Testis (tissue), 2 donors: ENCODE data around the gene VSNL1.

Experiments used
- POLR2A ChIP-seq: fragments of 450-650 bp; IDR thresholded peaks from one replicate; pipeline ENCODE4 v1.6.1; 2017; ENCODE audit warnings: antibody characterized with exemption, mild to moderate bottlenecking, moderate library complexity
- TF ChIP-seq, protein P1 (sequence below), 3 experiments: fragments of 450-650 bp in 2 of 3; fragments of 200-600 bp in 1 of 3; sonication (generic) in 1 of 3; IDR thresholded peaks; one replicate each; pipeline ENCODE4 v1.5.1; 2016 to 2019; ENCODE audit warnings: antibody characterized with exemption in 3 of 3, mild to moderate bottlenecking in 2 of 3, moderate library complexity in 1 of 3

DNA sequence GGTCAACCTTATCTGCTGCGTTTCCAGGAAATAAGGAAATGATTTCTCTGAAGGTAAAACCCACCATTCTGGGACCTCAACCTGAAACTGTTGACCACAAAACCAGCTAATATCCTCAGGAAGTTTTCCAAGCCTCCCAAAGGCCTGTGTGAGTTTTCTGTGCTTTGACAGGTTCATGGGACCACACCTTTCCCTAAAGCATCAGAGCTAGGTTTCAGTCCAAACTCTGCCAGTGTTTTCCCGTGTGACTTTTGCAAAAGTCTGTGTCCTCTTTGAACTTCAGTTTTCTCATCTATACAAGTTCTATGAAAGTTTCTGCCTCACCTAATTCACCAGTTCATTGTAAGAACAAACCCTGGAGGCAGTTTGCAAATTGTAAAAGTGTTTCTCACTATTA is 39.8 kb downstream of the VSNL1 start:
- TF ChIP-seq POLR2A, result no peak
- TF ChIP-seq, protein P1, sequence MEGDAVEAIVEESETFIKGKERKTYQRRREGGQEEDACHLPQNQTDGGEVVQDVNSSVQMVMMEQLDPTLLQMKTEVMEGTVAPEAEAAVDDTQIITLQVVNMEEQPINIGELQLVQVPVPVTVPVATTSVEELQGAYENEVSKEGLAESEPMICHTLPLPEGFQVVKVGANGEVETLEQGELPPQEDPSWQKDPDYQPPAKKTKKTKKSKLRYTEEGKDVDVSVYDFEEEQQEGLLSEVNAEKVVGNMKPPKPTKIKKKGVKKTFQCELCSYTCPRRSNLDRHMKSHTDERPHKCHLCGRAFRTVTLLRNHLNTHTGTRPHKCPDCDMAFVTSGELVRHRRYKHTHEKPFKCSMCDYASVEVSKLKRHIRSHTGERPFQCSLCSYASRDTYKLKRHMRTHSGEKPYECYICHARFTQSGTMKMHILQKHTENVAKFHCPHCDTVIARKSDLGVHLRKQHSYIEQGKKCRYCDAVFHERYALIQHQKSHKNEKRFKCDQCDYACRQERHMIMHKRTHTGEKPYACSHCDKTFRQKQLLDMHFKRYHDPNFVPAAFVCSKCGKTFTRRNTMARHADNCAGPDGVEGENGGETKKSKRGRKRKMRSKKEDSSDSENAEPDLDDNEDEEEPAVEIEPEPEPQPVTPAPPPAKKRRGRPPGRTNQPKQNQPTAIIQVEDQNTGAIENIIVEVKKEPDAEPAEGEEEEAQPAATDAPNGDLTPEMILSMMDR (IDR thresholded peaks at IDR 0.05), result no peak
